ENCODE measurements around the gene CCNJL.

CCNJL gene

DNA sequence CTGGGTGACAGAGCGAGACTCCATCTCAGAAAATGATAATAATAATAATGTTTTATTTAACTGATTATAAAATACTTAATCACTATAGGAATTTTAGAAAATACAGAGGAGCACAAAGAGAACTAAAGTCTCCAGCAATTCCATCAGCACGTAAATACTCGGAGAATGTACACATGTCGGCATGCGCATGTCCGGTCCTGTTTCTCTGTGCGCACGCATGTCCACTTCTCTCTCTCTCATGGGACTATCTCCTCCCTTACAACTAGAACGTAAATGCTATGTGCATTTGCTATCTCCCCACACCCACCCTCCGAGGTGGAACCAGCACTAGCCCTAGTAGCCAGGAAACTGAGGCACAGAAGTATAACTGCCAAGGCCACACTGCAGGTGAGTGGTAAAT, 19.0 kb downstream of the CCNJL start:
- no peak for DNase-seq (ENCODE audit: low read depth in 2 of 3, low spot score in 1 of 3)

DNA sequence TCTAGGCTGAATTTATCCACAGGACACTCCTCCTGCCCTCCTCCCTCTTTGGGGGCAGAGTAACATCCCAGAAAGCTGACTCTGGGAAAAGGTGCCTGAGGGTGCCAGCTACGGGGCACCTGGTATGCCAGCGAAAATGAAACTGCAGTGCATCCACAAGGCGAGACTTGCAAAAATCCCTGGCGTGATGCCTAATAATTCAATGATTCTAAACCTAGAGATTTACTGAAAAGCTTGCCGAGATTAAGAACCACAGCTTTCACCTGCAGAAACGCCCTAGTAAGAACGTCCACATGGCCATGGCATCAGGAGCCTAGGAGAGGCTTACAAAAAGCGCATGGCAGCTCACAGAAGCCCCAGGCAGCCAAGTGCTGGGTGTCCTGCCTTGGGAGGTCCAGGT, 20.9 kb downstream of the CCNJL start:
- DNase-seq (ENCODE audit: low read depth in 2 of 3, low spot score in 1 of 3) = no peak

DNA sequence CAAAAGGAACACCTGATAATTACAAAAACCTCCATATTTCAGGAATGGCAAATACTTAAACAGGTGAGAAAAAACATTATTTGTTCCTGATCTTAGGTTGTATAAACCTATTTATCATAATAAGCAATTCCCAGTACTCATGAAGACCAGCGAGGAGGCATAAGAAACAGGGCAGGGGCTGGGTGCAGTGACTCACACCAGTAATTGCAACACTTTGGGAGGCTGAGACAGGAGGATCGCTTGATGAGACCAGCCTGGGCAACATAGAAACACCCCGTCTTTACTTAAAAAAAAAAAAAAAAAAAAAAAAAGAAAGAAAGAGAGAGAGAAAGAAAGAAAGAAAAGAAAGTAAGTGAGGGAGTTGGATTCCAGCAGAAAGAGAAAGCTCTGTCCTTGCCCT, 21.6 kb downstream of the CCNJL start:
- no peak for DNase-seq (ENCODE audit: low read depth in 2 of 3, low spot score in 1 of 3)

DNA sequence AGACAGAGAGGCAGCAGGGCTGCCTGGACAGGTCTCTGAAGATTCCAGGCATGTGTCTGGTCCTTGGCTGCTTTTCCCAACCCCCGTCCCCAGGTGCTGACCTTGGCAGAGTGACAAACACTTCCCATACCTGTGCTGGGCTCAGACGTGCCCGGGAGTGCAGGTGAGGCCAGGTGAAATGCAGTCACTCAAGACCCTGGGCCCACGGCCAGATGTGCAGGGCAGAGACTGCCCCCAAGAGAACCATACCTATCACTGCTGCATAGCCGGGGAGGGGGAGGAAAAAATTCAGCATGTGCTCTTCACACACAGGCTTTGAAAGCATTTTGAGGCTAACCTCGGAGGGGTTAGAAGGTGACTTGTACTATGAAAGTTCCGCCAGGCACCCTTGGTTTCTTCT, 22.6 kb downstream of the CCNJL start:
- DNase-seq (ENCODE audit: low read depth in 2 of 3, low spot score in 1 of 3) = no peak

DNA sequence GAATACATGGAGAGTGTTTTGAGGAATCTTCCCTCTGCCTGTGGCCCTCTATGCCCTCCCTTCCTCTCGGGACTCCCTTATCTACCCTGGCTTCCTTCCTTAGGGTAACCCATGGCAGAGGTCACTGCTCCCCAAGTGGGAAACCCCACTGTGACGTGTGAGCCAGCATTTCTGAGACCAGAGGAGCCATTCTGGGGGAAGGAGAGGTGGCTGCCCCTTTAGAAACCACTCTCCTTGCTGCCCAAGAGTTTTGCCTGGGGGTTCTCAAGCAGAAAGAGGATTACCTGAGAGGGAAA, 23.1 kb downstream of the CCNJL start:
- DNase-seq (ENCODE audit: low read depth in 2 of 3, low spot score in 1 of 3) = no peak

DNA sequence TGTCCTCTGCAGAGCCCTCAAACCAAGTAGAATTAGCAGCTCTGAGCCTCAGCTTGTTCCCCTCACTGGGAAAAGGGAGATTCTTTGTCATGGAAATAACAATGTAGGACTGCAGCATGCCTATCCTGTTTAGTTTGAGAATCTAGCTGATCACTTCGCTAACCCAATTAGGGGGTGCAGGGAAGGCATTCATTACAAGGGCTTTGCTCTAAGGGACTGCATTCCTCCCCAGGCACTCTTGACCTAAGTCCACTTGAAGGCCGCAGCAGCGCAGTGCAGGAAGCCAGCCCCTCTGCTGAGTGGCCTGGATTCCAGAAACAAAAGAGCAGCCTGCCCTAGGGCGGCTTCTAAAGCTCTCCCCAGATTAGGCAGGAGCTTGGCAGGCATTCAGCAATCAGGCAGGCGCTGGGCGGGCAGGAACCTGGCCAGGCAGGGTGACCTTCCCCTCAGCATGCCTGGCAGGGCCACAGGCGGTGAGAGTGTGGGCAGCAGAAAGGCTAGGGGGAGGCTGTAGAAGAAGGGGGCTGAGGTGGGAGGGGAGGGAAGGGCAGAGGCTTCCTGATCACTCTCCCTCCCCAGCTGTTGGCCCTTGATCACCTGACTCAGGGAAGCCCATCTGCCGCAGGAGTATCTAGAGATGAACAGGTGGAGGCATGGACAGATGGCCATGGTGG, 24.8 kb downstream of the CCNJL start:
- no peak for DNase-seq (ENCODE audit: low read depth in 2 of 3, low spot score in 1 of 3)

DNA sequence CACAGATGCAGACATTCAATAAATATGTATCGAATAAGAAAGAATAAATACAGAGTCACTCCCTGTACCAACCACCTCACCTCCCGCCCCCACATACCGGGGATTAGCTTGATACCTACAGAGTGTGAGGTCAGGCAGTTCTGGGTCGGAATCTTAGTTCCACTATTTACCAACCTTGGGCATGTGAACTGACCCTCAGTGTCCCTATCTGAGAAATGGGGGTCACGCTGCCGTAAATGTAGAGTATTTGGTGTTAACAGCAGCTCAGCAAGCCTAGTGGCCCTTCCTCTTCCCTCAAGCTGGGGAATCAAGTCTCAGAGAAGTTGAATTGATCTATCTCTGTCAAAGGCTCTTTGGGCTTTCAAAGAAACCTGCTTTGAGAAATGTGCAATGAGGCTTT, 25.4 kb downstream of the CCNJL start:
- no peak for DNase-seq (ENCODE audit: low read depth in 2 of 3, low spot score in 1 of 3)

DNA sequence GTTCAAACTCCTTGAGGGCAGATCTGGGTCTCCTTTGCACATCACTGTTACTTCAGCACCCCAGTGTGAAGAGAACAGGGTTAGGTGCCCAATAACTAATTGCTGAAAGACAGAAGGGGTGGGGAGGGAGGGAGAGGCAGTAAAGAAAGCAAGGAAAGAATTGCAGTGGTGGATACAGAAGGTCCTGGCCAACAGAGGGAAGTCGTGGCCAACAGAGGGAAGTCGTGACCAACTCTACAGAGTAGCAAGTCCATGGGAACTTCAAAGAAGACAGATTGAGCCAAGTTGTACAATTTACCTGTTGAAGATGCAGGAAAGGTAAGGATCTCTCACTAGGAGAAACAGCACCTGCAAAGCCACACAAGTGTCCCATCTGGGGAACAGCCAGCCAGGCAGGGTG, 27.0 kb downstream of the CCNJL start:
- no peak for DNase-seq (ENCODE audit: low read depth in 2 of 3, low spot score in 1 of 3)

DNA sequence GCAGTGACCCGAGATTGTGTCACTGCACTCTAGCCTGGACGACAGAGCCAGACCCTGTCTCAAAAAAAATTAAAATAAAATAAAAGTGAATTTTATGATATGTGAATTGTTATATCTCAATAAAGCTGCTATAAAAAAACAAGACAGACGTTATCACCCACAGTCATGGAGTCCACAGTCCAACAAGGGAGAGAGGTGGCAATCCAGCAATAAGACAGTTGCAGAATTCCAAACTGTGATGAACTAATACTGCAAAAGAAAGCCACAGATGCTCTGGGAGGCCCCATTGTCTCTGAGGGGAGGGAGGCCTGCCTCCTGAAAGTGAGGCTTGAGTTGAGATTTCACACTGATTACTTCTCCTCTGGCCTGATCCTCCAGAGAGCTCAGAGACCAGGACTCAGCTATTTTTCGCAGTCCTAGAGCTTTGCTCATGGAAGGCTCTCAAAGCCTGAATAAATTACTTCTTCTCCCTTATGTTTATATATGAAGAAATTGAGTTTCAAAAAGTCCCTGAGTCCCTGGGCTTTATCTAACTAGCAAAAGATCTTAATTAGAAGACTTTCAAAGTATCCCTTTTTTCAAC, 28.0 kb downstream of the CCNJL start:
- DNase-seq (ENCODE audit: low read depth in 2 of 3, low spot score in 1 of 3) = no peak

DNA sequence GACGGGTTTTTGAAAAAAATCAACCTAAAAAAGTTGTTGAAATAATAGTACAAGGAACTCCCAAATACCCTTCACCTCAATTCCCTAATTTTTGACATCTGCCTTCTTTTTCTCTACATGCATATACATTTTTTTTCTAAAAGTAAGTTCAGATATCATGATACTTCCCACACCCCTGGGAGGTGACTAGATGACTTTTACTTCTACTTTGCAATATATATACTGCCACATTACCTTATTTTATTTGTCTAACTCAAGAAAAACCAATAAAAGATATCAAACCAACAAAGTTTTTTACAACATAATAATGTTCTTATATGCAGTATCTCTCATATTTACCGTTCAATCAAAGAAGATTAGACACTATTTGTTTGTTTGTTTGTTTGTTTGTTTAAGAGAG, 31.1 kb downstream of the CCNJL start:
- DNase-seq (ENCODE audit: low read depth in 2 of 3, low spot score in 1 of 3) = no peak

DNA sequence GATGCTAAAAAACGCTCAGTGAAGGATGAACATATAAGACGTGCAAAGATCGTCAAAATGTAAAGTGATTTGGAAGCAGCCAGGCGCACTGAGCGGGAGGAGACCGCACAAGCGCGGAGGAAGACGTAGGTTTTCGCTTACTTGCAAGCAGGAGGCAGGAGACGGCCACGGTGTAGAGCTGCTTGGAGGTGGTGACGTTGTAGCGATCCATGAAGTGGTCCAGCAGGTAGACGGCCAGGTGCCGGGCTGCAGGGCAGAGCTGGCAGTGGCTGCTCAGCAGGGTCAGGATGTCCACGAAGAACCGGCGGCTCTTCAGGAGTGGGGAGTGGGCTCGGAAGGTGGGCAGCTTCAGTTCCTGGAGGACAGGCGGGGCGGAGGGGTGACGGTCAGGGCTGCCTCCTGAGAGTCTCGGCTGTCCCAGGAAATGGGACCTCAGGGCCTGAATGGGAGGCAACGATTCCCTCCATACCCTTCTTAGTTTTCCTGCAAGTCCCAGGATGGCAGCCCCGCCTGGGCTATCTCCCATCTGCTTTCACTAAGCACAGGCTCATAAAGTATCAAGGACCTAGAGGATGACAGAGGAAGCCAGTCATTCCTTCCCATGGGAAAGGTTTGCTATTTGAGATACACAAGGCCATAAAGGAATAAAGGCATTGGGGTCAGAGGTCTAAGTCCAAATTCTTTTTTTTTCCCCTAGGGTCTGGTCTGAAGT, 31.8 kb downstream of the CCNJL start:
- no peak for DNase-seq (ENCODE audit: low read depth in 2 of 3, low spot score in 1 of 3)

DNA sequence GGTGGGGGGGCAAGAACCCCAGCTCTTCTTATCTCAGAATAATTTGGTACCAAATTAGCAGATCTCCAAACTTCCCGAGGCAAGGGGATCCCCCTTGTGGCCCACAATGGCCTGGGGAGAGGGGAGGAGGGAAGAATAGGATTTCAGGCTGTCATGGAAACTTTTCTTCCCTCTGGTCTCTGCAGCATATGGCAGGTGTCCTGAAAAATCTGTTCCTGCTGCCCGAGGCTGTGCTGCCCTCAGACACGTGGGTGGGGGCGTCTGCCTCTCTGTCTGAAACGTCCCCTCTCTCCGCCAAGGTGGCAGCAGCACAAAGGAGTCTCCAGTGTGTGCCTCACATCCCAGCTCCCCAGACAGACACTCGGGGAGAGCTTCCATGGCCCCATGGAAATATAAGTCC, 34.0 kb downstream of the CCNJL start:
- no peak for DNase-seq (ENCODE audit: low read depth in 2 of 3, low spot score in 1 of 3)

DNA sequence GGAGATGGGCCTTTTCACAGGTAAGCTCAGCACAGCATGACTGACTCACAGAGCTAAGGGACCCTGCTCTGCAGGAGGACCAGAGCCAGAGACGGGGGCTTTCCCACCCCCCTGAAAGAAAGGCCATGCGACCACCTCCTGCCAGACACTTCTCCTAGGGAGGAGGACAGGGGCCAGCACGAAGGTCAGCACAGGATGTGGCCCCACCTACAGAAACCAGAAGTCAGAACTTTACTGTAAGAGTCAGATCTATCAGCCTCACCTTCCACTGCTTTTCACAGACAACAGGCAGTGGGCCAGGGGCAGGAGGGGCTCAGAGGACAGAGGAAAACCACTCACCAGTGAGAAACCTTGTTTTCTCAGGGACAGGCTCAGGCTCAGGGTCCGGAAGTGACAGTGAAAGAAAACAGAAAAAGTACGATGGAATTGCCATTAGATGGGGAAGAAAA, 37.9 kb downstream of the CCNJL start:
- no peak for DNase-seq (ENCODE audit: low read depth in 2 of 3, low spot score in 1 of 3)

DNA sequence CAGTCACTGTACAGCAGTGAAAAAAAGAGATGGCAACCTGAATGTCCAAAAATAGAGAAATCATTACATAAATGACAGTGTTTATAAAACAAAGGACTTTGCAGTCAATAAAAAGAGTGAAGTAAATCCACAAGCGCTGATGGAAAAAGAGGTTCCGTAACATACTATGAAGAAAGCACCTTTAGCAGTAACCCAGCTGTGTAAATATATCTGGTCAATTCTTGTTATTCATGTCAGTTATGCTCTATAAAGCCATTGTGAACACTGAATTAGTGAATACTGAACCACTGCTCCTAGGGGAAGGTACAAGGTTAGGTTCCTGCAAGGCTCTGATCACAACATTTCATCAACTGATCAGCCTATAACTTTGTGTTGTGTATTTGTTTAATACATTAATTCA, 39.5 kb downstream of the CCNJL start:
- no peak for DNase-seq (ENCODE audit: low read depth in 2 of 3, low spot score in 1 of 3)

DNA sequence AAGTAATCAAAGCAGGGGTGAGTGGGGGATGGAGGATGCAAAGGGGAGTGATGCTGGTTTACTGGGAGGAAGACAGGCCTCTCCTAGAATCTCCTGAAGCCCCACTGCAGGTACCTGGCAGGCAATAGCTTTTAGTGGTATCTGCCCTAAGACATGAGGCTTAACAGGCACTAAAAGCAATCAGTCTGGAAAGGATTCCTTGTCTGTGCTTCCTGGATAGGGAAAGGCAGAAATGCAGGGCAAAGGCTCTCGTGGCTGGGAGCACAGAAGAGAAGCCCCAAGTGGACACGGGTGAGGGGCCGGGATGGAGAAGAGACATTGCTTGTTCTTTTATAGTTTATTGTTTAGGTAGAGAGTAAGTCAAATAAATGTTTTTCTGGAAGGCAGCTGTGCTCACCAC, 40.1 kb downstream of the CCNJL start:
- DNase-seq (ENCODE audit: low read depth in 2 of 3, low spot score in 1 of 3) = no peak

DNA sequence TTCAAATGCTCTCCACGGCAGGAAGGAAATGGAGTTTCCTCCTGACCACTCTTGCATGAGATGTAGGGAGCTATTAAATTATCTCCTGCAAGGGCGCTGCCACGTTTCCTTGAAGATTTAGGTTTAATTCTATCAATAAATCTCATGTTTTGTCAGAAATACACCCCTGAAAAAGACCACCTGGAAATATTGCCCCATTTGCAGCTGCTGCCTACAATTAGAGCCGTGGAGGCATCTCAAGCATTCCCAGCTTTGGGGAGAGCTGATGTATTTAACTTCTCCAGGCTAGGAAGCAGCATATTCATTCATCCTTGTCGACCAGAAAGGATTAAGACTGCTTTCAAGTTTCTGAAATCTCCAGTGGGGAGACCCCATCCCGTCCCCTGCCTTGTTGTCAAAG, 40.5 kb downstream of the CCNJL start:
- no peak for DNase-seq (ENCODE audit: low read depth in 2 of 3, low spot score in 1 of 3)

DNA sequence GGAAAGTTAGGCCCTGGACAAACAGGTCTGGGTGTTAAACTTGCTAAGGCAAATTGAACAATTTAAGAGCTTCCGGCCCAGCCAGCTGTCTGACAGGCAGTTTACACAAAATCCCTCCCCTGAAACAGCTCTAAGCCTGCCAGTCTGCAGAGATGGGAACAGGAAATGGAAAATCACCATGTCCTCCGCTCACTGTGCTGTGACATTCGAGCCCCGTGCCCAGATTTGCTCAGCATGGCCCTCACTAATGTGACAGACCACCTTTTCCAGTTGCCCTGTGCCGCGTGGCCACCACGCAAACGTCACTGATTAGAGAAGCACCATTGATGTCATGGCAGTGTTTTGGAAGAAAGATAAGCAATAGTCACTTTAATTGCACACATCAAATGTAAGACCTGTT, 41.0 kb downstream of the CCNJL start:
- no peak for DNase-seq (ENCODE audit: low read depth in 2 of 3, low spot score in 1 of 3)

DNA sequence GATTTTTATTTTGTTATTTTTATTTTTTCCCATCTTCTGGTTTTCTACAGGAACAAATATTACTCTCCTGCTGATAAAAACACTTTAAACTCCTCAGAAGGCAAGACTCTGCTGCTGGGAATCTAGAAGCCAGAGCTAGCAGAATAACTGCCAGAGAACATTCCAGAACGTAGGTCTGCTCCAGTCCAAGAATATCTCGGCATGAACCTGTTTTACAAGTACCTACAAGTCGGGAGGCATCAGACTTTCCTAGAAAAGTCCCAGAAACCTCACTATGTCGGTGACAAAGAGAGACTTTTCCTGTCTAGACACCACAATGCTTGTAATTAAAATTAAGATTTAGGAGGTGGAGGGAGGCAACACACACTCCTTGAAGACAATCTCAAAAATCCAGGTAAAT, 41.7 kb downstream of the CCNJL start:
- DNase-seq (ENCODE audit: low read depth in 2 of 3, low spot score in 1 of 3) = no peak

DNA sequence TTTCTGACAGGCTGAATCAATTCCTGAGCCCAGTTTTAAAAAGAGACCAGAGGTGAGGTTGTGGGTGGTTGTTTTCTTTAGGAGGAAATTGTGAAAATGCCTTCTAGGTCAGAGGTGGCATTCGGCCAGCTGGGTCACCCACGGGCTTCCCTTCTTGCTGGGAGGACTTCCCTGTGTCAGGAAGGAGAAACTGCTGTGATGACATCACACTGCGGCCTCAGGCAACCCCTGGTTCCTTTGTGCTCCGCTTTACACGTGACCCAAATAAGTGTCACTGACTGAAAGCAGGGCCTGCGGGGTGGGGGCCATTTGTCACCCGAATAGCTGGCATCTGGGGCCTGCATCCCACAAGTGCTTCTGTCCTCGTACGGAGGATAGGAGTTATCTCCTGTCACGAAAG, 43.3 kb downstream of the CCNJL start:
- DNase-seq (ENCODE audit: low read depth in 2 of 3, low spot score in 1 of 3) = no peak

DNA sequence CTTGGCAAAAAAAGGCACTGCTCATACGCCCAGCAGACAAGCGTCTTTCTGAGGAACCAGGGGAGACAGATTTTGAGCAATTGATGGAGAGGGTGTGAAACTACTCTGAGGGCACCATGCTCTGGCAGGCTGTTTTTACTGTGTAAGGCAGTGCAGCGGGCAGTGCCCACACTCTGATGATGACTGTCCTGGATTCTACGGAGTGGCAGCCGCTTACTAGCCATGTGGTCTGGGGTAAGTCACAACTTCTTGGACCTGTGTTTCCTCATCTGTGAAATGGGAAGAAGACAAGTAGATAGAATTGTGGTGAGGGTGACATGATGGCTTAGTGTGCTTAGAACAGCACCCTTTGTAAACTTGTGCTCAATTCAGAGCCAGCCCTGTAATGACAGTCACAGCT, 44.2 kb downstream of the CCNJL start:
- no peak for DNase-seq (ENCODE audit: low read depth in 2 of 3, low spot score in 1 of 3)

DNA sequence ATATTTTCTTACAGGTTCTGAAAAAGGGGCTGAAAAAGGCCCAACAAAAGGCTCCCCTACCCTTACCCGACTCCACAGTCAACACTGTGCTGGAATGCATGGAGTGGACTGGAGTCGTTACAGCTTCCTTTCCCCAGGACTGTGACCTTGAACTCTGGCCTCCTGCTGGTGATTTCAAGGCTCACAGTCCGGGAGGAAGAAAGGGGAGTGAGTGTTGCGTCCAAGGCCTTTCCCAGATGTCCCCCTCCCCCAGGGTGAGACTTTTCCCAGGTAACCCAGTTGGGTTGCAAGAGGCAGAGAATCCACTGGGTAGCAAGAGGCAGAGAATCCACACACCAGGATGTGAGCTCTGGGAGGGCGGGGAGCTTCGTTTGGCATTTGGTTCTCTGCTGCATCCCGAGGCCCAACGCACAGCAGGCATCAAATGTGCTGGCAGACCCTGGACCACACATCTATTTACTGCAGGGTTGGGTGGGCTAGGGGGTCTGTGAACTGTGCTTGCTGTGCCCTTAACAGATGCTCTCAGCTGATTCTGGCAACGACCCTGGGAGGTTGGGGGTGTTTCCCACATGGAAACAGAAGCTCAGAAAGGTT, 45.5 kb downstream of the CCNJL start:
- no peak for DNase-seq (ENCODE audit: low read depth in 2 of 3, low spot score in 1 of 3)

DNA sequence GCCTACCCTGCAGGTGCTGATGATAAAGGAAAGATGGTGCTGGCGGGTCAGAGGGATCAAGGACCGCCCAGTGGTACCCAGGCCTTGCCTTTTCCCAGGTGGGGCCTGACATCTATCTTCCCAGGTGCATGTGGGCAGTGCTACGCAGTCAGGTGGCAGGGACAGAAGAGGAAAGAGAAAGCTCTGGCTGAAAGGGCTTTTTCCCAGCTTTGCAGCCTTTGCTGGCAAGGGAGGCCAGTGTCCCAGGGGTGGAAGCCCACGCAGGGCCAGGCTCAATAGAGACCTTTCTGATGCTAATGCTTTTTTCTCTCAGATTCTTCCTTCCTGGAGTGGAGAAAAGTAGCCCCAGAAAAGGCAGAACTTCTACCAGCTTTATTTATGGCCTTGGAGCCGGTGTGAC, 46.3 kb downstream of the CCNJL start:
- no peak for DNase-seq (ENCODE audit: low read depth in 2 of 3, low spot score in 1 of 3)

Data from stimulated activated CD4-positive, alpha-beta T cell treated with anti-CD3 and anti-CD28 coated beads, Interleukin-12 subunit alpha, Interleukin-12 subunit beta, amount 100 ng/mL, for 48 hours (primary cell).